Fibroblast of mammary gland (primary cell): ENCODE results near the gene CTTN.

Experiments used
- DNase-seq: peaks from one replicate; pipeline ENCODE4 v3.0.0-alpha.2; 2010; ENCODE audit warnings: low read depth
- H3K4me3 ChIP-seq: 2 replicates; pipeline ENCODE4 v1.5.1; 2011; ENCODE audit warnings: low read depth, mild to moderate bottlenecking, low read length, moderate library complexity; ENCODE audit not compliant: control insufficient read depth
- TF ChIP-seq, protein P1 (sequence below): conservative IDR thresholded peaks from 2 replicates; pipeline ENCODE4 v1.5.1; 2011; ENCODE audit warnings: low read depth, low read length, inconsistent platforms; ENCODE audit not compliant: control insufficient read depth, insufficient read depth

CTTN gene

DNA sequence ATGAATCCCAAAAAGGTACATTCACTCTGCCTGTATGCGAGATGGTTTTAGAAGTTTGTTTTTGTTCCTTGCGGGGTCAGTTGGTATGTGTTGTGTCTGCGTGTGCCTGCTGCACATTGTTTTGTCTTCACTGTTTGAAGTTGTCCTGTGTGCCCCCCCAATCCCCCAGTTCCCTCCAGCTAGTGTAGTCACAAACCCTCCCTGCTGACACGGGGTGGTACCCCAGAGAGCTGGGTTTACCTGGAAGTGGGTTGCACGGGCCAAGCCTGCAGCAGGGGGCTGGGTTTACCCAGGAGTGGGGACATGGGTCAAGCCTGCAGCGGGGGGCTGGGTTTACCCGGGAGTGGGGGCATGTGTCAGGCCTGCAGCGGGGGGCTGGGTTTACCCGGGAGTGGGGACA is 22.2 kb downstream of the CTTN start:
- TF ChIP-seq, protein P1, sequence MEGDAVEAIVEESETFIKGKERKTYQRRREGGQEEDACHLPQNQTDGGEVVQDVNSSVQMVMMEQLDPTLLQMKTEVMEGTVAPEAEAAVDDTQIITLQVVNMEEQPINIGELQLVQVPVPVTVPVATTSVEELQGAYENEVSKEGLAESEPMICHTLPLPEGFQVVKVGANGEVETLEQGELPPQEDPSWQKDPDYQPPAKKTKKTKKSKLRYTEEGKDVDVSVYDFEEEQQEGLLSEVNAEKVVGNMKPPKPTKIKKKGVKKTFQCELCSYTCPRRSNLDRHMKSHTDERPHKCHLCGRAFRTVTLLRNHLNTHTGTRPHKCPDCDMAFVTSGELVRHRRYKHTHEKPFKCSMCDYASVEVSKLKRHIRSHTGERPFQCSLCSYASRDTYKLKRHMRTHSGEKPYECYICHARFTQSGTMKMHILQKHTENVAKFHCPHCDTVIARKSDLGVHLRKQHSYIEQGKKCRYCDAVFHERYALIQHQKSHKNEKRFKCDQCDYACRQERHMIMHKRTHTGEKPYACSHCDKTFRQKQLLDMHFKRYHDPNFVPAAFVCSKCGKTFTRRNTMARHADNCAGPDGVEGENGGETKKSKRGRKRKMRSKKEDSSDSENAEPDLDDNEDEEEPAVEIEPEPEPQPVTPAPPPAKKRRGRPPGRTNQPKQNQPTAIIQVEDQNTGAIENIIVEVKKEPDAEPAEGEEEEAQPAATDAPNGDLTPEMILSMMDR, result no peak
- DNase-seq, result no peak
- no peak overlapping the region for H3K4me3 ChIP-seq

- no peak for DNase-seq
- H3K4me3 ChIP-seq, result no peak overlapping the region
- TF ChIP-seq, protein P1, result no peak
Observed at GRCh38 chr11:70421123-70421522, 22.8 kb downstream of the CTTN start.

GRCh38 chr11:70422692-70423522 is 24.6 kb downstream of the CTTN start:
- no peak for DNase-seq
- TF ChIP-seq, protein P1, result no peak
- no peak overlapping the region for H3K4me3 ChIP-seq

- DNase-seq, result peak; percentile 95
- H3K4me3 ChIP-seq, result no peak overlapping the region
Observed at GRCh38 chr11:70423523-70424505, 25.5 kb downstream of the CTTN start.

DNA sequence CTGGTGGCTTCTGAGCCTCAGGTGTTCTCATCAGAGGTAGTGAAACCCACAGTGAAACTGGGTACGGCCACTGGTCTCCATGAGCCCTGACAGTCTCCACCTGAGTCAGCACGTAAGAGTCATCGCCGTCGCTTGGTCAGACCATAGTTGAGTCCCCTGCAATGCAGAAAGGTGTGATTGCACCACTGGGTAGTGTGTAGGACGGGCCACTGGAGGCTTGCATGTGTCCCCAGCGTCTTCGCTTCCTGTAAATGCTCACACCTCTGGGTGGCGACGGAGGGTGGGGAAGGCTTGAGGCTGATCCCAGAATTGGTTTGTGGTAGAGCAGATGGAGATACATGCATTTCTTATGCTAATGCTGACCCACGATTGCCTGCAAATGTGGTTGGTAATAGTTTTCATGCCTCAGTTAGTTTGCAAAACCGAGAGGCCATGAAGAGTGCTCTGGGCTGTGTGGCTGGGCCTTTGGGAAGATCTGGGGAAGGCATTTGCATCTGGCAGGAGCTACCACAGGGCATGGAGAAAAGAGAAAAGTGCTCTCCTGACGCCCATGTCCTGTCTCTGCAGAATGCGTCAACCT is 26.5 kb downstream of the CTTN start:
- no peak for DNase-seq
- H3K4me3 ChIP-seq, result no peak overlapping the region
- TF ChIP-seq, protein P1, result no peak

More at GRCh38 chr11:70423523-70424505, 25.5 kb downstream of the CTTN start:
- TF ChIP-seq, protein P1, result no peak

GRCh38 chr11:70427436-70427835 is 29.1 kb downstream of the CTTN start:
- no peak for DNase-seq
- no peak overlapping the region for H3K4me3 ChIP-seq
- TF ChIP-seq, protein P1, result no peak
